ENCODE data around the gene MALRD1. TPM values are rescaled to one million over a fixed set of nuclear protein-coding genes. Genes with fewer than 3 reads are reported as not detected.

MALRD1 gene
- total RNA-seq, 4 donors from 2014 or later = 0.23 TPM; not detected in 3

DNA sequence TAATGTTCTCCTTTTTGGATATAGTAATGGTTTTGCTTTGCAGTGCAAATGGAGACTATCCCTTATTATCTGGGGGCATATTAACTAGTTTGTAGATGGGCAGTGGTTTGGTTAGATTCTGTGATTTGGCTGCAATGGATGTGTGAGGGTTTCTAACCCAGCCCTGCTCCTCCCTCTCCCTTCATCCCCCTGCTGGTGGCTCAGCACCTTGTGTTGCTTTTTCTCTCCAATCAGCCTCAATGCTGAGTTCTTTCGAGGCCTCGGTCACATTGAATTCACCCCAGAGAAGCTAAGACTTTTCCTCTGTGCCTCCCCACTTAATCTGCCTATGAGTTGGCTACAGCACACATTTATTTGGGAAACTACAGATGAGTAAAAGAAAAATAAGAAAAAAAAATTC, 120.0 kb downstream of the MALRD1 start:
- intact Hi-C loops (cut with DNase I; ENCODE audit: low total_unique reads) = no loop called here
- DNase-seq (ENCODE audit: low spot score in 2 of 2) = no peak
- TF ChIP-seq POLR2A (IDR thresholded peaks at IDR 0.05) = no peak
- TF ChIP-seq, protein P1, sequence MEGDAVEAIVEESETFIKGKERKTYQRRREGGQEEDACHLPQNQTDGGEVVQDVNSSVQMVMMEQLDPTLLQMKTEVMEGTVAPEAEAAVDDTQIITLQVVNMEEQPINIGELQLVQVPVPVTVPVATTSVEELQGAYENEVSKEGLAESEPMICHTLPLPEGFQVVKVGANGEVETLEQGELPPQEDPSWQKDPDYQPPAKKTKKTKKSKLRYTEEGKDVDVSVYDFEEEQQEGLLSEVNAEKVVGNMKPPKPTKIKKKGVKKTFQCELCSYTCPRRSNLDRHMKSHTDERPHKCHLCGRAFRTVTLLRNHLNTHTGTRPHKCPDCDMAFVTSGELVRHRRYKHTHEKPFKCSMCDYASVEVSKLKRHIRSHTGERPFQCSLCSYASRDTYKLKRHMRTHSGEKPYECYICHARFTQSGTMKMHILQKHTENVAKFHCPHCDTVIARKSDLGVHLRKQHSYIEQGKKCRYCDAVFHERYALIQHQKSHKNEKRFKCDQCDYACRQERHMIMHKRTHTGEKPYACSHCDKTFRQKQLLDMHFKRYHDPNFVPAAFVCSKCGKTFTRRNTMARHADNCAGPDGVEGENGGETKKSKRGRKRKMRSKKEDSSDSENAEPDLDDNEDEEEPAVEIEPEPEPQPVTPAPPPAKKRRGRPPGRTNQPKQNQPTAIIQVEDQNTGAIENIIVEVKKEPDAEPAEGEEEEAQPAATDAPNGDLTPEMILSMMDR (IDR thresholded peaks at IDR 0.05) = no peak
- H3K4me3 ChIP-seq (ENCODE audit: low read depth, poor library complexity, severe bottlenecking) = no peak overlapping the region
- WGBS, 2 donors = 47 to 67% methylated on average over 2 of the region's 2 CpGs

DNA sequence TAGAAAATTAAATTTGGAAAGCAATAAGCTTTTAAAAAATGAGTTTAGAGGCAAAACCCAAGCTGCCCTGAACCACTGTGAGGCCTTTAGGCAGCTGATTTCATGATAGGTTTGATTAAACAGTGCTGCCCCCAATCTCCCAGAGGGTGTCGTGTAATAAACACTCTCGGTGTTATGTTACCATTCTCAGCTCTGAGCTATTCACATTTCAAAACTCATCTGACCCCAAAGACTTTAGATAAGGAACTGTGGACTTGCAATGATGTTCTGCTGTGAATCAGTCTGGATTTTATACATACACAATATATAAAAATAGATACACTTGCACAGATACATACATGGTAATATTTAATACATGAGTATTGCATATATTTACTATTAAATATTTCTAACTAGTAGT, 120.4 kb downstream of the MALRD1 start:
- H3K4me3 ChIP-seq (ENCODE audit: low read depth, poor library complexity, severe bottlenecking) = no peak overlapping the region
- WGBS, 2 donors = 84 to 89% methylated on average over 2 of the region's 2 CpGs
- DNase-seq (ENCODE audit: low spot score in 2 of 2) = no peak
- TF ChIP-seq POLR2A (IDR thresholded peaks at IDR 0.05) = no peak
- TF ChIP-seq, protein P1 (IDR thresholded peaks at IDR 0.05) = no peak
- intact Hi-C loops (cut with DNase I; ENCODE audit: low total_unique reads) = no loop called here

DNA sequence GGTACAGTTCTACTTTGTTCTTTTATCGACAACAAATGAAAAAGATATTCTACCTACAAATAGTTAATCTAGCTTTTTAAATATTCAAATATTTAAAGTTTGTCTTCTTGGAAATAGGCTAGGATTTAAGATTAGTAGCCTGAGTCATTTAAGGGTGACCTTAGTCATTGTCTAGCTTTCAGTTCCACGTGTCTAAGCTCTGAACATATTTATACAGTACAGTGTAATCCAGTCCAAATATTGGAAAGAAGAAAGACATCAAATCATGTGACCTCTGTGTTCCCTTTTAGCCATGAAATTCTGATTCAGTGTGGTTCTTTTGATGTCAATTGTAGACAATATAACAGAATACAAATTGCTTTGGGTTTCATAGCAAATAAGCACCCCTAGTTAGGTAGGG, 121.1 kb downstream of the MALRD1 start:
- no peak for TF ChIP-seq POLR2A (IDR thresholded peaks at IDR 0.05)
- TF ChIP-seq, protein P1 (IDR thresholded peaks at IDR 0.05) = no peak
- WGBS, 2 donors = 51 to 59% methylated on average over 2 of the region's 2 CpGs
- DNase-seq (ENCODE audit: low spot score in 2 of 2) = no peak

DNA sequence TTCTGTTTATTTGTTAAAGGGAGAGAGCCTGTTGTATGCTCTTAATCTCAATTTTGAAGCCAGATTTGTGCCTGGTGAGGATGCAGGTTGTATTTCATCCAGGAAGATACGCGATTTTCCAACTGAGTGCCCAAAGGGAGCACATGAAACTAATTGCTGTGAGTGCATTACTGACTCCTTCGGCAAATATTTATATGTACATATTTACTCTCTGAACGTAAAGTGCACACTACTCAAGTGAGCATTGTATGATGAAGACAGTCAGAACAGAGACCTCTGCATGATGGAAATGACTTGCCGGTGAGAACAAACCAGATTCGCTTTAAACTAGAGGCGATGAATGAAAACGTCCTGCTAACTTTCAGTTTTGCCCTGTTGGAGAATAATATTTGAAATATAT, 130.1 kb downstream of the MALRD1 start:
- no peak for DNase-seq (ENCODE audit: low spot score in 2 of 2)
- 86 to 87% methylated on average over 8 of the region's 8 CpGs for WGBS, 2 donors
- intact Hi-C loops (cut with DNase I; ENCODE audit: low total_unique reads) = no loop called here
- TF ChIP-seq POLR2A (IDR thresholded peaks at IDR 0.05) = no peak
- TF ChIP-seq, protein P1 (IDR thresholded peaks at IDR 0.05) = no peak
- no peak overlapping the region for H3K4me3 ChIP-seq (ENCODE audit: low read depth, poor library complexity, severe bottlenecking)

More for the DNA sequence above, 121.1 kb downstream of the MALRD1 start:
- H3K4me3 ChIP-seq (ENCODE audit: low read depth, poor library complexity, severe bottlenecking) = no peak overlapping the region
- intact Hi-C loops (cut with DNase I; ENCODE audit: low total_unique reads) = no loop called here

DNA sequence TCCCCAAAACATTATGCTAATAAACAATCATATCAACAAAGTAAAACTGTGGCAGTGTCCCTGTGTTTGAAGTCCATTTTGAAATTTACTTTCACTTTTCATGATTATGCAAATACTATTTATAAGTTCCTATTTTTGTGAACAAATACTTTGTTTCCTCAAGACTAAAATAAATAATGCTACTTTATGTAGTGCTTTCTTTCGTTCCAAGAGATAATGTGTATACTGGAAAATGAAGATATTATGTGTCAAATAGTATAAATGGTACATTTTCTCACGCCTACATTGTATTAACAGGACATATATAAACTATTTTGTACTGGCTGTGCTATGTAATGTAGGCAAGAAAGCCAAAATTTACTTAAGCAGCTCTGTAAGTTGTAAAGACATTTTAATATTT, 136.3 kb downstream of the MALRD1 start:
- TF ChIP-seq, protein P1 (IDR thresholded peaks at IDR 0.05) = no peak
- no peak for TF ChIP-seq POLR2A (IDR thresholded peaks at IDR 0.05)
- intact Hi-C loops (cut with DNase I; ENCODE audit: low total_unique reads) = no loop called here
- WGBS, 2 donors = 87 to 90% methylated on average over 2 of the region's 2 CpGs
- no peak overlapping the region for H3K4me3 ChIP-seq (ENCODE audit: low read depth, poor library complexity, severe bottlenecking)
- no peak for DNase-seq (ENCODE audit: low spot score in 2 of 2)

DNA sequence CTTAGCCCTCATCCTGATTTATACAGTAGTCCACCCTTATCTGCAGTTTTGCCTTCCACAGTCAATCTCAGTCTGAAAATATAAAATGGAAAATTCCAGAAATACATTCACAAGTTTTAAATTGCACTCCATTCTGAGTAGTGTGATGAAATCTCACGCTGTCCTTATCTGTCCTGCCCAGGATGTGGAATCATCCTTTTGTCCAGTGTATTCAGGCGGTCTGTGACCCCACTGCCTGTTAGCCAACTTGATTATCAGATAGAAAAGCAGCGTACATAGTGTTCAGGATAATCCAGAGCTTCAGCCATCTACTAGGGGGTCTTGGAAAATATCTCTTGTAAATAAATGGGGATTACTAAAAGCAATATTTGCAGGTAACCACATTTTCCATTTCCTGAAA, 146.3 kb downstream of the MALRD1 start:
- WGBS, 2 donors = 86 to 94% methylated on average over 3 of the region's 3 CpGs
- intact Hi-C loops (cut with DNase I; ENCODE audit: low total_unique reads) = no loop called here
- no peak for TF ChIP-seq POLR2A (IDR thresholded peaks at IDR 0.05)
- TF ChIP-seq, protein P1 (IDR thresholded peaks at IDR 0.05) = no peak

More for the DNA sequence above, 146.3 kb downstream of the MALRD1 start:
- no peak for DNase-seq (ENCODE audit: low spot score in 2 of 2)
- H3K4me3 ChIP-seq (ENCODE audit: low read depth, poor library complexity, severe bottlenecking) = no peak overlapping the region

Measured in lower leg skin (tissue), 4 donors.